HL-60 (cell line): Measurements from ENCODE around the gene CNOT6.

Experiments used
- DNase-seq, 2 experiments: peaks; one replicate each; pipeline ENCODE4 v3.0.0-alpha.2; 2010 to 2020; ENCODE audit warnings: low read depth in 1 of 2, low spot score in 1 of 2
- H3K27ac ChIP-seq: fragments of 250-450 bp; sonication (Bioruptor Pico); replicated peaks from 2 replicates; pipeline ENCODE4 v1.5.1; 2020; ENCODE audit warnings: mild to moderate bottlenecking, moderate library complexity
- H3K27me3 ChIP-seq: fragments of 250-450 bp; sonication (Bioruptor Pico); 2 replicates; pipeline ENCODE4 v1.5.1; 2021; ENCODE audit warnings: mild to moderate bottlenecking, moderate library complexity; ENCODE audit not compliant: insufficient read depth, poor library complexity, severe bottlenecking
- H3K4me3 ChIP-seq: replicated peaks from 2 replicates; pipeline ENCODE4 v1.5.1; 2011; ENCODE audit warnings: mild to moderate bottlenecking, control low read depth, low read length; ENCODE audit not compliant: insufficient read depth
- GABPA ChIP-seq: IDR thresholded peaks from 2 replicates; pipeline ENCODE4 v1.6.1; 2012; ENCODE audit warnings: low read depth
- POLR2AphosphoS5 ChIP-seq: IDR thresholded peaks from 2 replicates; pipeline ENCODE4 v1.6.1; 2012; ENCODE audit warnings: low read depth
- SPI1 ChIP-seq: IDR thresholded peaks from 2 replicates; pipeline ENCODE4 v1.6.1; 2012; ENCODE audit warnings: low read depth, mild to moderate bottlenecking, borderline replicate concordance
- TF ChIP-seq, protein P1 (sequence below): IDR thresholded peaks from 2 replicates; pipeline ENCODE4 v1.6.1; 2012; ENCODE audit warnings: low read depth; ENCODE audit not compliant: insufficient replicate concordance
- TF ChIP-seq, protein P2 (sequence below): IDR thresholded peaks from one replicate; pipeline ENCODE4 v1.5.1; 2011; ENCODE audit warnings: low read length, control low read depth, inconsistent platforms; ENCODE audit not compliant: insufficient read depth

Gene CNOT6

DNA sequence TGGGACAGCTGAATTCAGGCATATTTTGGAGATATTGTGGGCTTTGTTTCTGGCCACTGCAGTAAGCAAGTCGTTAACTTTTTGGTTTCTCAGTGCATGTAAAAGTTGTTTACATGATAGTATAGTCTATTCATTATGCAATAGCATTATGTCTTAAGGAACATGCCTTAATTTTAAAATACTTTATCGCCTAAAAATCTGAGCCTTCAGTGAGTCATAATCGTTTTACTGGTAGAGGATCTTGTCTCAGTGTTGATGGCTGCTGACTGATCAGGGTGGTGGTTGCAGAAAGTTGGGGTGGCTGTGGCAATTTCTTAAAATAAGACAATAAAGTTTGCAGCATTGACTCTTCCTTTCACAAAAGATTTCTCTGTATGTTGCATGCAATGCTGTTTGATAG lies 92.0 kb downstream of the CNOT6 start:
- no peak overlapping the region for H3K4me3 ChIP-seq
- no peak for DNase-seq
- H3K27me3 ChIP-seq: peaks cover 22% of the 10 kb centered on the region
- TF ChIP-seq, protein P1, sequence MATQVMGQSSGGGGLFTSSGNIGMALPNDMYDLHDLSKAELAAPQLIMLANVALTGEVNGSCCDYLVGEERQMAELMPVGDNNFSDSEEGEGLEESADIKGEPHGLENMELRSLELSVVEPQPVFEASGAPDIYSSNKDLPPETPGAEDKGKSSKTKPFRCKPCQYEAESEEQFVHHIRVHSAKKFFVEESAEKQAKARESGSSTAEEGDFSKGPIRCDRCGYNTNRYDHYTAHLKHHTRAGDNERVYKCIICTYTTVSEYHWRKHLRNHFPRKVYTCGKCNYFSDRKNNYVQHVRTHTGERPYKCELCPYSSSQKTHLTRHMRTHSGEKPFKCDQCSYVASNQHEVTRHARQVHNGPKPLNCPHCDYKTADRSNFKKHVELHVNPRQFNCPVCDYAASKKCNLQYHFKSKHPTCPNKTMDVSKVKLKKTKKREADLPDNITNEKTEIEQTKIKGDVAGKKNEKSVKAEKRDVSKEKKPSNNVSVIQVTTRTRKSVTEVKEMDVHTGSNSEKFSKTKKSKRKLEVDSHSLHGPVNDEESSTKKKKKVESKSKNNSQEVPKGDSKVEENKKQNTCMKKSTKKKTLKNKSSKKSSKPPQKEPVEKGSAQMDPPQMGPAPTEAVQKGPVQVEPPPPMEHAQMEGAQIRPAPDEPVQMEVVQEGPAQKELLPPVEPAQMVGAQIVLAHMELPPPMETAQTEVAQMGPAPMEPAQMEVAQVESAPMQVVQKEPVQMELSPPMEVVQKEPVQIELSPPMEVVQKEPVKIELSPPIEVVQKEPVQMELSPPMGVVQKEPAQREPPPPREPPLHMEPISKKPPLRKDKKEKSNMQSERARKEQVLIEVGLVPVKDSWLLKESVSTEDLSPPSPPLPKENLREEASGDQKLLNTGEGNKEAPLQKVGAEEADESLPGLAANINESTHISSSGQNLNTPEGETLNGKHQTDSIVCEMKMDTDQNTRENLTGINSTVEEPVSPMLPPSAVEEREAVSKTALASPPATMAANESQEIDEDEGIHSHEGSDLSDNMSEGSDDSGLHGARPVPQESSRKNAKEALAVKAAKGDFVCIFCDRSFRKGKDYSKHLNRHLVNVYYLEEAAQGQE: no peak
- TF ChIP-seq POLR2AphosphoS5: no peak
- TF ChIP-seq GABPA: no peak
- TF ChIP-seq, protein P2, sequence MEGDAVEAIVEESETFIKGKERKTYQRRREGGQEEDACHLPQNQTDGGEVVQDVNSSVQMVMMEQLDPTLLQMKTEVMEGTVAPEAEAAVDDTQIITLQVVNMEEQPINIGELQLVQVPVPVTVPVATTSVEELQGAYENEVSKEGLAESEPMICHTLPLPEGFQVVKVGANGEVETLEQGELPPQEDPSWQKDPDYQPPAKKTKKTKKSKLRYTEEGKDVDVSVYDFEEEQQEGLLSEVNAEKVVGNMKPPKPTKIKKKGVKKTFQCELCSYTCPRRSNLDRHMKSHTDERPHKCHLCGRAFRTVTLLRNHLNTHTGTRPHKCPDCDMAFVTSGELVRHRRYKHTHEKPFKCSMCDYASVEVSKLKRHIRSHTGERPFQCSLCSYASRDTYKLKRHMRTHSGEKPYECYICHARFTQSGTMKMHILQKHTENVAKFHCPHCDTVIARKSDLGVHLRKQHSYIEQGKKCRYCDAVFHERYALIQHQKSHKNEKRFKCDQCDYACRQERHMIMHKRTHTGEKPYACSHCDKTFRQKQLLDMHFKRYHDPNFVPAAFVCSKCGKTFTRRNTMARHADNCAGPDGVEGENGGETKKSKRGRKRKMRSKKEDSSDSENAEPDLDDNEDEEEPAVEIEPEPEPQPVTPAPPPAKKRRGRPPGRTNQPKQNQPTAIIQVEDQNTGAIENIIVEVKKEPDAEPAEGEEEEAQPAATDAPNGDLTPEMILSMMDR: no peak
- TF ChIP-seq SPI1: no peak
- H3K27ac ChIP-seq: no peak overlapping the region

- DNase-seq: no peak
- Histone ChIP-seq H3K4me3 (no peak overlapping the region), H3K27me3 (peaks cover 22% of the 10 kb centered on the region), H3K27ac (no peak overlapping the region)
- no peak for TF ChIP-seq POLR2AphosphoS5
- TF ChIP-seq, protein P1: no peak
- TF ChIP-seq, protein P2: no peak
- TF ChIP-seq SPI1: no peak
- TF ChIP-seq GABPA: no peak
These were observed 92.7 kb downstream of the CNOT6 start for GRCh38 chr5:180586870-180587269.

GRCh38 chr5:180589771-180590542 lies 95.8 kb downstream of the CNOT6 start:
- no peak for DNase-seq
- Histone ChIP-seq H3K4me3 (no peak overlapping the region), H3K27ac (no peak overlapping the region), H3K27me3 (peaks cover 22% of the 10 kb centered on the region)
- no peak for TF ChIP-seq POLR2AphosphoS5
- TF ChIP-seq, protein P1: no peak
- no peak for TF ChIP-seq GABPA
- TF ChIP-seq SPI1: no peak
- TF ChIP-seq, protein P2: no peak
